HPDE6-E6E7 (cell line): Measurements from ENCODE around the gene ZBTB42.
A peak's percentile ranks its signal among the peaks of the same experiment; 100 is the strongest.

Experiments used
- DNase-seq: peaks from one replicate; pipeline ENCODE4 v3.0.0; 2011; ENCODE audit warnings: missing footprints; ENCODE audit errors: extremely low spot score

Gene ZBTB42

DNA sequence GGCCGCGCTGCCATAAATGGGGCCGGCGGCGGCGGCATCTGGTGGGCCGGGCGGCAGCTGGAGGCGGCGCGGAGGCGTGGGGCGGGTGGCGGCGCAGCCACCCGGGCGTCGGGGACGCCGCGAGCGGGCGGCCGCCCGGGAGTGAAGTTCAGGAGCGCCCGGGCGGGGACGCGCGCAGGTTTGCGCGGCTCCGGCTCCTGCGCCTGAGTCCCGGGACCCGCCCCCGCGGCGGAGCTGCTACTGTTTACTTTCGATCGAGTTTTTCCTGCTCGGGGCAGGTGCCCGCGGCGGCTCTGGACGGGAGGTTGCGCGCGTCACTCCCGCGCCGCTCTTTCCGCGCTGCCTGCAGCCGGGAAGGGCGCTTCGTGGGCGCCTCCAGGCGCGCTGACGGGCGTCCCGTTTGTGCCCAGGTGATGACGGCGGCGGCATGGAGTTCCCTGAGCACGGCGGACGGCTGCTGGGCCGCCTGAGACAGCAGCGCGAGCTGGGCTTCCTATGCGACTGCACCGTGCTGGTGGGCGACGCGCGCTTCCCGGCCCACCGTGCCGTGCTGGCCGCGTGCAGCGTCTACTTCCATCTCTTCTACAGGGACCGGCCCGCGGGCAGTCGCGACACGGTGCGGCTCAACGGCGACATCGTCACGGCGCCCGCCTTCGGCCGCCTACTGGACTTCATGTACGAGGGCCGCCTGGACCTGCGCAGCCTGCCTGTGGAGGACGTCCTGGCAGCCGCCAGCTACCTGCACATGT, at the start of gene ZBTB42:
TSS of gene ZBTB42 (plus strand) at position 331 of the 749 bp plus-strand sequence. CDS start at position 428, 97 bp downstream.
- peak; percentile 84 for DNase-seq

DNA sequence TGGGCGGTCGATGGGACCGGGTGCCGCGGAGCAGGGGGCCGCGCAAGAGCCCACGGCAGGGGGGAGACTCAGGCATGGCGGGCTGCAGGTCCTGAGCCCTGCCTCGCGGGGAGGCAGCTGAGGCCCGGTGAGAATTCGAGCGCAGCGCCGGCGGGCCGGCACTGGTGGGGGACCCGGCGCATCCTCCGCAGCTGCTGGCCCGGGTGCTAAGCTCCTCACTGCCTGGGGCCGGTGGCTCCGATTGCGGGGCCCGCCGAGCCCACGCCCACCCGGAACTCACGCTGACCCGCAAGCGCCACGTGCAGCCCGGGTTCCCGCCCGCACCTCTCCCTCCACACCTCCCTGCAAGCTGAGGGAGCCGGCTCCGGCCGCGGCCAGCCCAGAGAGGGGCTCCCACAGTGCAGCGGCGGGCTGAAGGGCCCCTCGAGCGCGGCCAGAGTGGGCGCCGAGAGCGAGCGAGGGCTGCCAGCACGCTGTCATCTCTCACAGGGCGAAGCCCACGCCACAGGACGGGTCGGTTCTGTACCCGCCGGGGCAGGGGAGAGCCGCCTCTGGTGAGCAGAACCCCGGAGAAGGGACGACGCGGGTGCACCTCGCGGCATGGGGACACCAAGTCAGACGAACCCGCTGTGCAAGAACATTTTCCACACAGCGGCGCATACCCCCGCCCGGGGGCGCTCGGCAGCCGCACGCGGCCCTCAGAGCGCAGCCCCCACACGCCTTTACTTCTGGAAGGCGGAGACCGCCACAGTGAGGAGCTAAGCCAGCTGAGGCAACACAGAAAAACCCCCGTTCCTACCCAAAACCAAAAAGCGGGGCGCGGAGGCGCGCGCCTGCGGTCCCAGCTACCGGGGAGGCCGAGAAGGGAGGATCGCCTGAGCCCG, 49.1 kb upstream of the ZBTB42 start:
- no peak for DNase-seq

DNA sequence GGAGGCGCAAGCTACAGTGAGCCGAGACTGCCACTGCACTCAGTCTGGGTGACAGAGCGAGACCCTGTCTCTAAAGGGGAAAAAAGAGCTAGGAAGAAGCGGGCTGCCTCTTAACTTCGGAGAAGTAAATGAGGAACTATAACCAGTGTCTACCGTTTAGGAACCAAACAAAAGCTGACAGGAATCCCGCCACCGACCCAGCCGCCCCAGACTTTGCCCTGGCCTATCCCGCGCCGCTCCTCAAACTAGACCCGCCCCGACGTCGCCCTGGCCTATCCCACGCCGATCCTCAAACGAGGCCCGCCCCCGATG, 48.5 kb upstream of the ZBTB42 start:
- DNase-seq = no peak

DNA sequence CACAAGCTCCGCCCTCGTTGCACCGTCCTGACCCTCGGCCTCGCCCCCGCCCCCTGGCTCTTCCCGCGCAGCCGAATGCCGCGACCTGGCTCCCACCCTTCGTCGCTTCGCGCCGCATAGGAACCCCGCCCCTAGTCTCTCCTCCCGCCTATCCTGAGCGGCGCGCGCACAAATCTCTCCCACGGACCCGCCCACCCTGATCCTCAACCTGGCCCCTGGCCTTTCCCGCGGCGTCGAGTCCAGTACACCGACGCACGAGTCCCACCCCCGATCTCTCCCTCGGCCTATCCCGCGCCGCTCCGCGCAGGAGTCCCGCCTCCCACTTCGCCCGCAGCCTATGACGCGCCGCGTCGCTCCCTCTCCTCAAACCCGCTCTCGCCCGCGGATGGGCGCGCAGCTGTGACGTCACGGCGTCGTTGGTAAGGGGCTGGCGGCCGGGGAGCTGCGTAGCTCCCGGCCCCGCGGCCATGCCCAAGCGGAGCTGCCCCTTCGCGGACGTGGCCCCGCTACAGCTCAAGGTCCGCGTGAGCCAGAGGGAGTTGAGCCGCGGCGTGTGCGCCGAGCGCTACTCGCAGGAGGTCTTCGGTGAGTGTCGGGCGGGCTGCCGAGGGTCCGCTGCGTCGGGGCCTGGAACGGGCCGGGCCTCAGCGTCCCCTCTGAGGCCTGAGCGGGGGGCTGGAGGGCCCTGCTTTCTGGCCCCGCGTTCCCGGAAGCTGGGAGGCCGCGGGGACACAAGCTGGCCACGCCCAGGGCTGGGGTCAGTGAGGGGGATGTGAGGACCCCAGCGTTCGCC, 48.0 kb upstream of the ZBTB42 start, which contains the start of gene SIVA1:
TSS of gene SIVA1 (plus strand) at position 413 of the 793 bp plus-strand sequence. CDS start at position 468, 55 bp downstream.
- DNase-seq = peak; percentile 100

DNA sequence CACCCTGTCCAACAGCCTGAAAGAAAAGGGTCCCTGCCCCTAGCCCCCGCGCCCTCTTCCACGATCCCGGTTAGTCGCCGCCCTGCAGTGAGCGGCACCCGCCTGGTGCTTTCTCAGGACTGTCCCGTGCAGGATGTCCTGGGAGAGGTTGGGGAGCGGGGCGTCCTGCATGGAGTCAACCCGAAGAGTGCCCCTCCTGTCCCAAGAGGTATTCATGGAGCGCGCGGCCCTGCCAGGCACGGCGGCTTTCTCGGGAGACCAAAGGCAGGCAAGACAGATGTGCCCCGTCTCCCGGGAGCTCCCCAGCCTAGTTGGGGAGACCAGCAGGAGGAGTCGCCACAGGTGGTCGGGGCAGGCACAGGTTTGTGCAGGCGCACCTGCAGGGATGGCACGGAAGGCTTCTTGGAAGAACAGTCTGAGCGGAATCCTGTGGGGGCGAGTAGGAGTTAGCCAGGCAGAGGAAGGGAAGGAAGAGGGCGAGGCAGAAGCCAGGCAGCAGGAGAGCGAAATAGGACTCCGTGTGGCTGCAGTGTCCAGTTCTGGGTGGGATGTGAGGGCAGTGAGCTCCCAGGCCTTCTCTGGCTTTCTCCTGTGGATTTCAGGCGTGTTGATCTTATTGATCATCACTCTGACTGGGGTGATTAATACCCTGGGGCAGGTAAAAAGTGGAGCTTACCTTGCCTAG, 47.2 kb upstream of the ZBTB42 start:
- no peak for DNase-seq

DNA sequence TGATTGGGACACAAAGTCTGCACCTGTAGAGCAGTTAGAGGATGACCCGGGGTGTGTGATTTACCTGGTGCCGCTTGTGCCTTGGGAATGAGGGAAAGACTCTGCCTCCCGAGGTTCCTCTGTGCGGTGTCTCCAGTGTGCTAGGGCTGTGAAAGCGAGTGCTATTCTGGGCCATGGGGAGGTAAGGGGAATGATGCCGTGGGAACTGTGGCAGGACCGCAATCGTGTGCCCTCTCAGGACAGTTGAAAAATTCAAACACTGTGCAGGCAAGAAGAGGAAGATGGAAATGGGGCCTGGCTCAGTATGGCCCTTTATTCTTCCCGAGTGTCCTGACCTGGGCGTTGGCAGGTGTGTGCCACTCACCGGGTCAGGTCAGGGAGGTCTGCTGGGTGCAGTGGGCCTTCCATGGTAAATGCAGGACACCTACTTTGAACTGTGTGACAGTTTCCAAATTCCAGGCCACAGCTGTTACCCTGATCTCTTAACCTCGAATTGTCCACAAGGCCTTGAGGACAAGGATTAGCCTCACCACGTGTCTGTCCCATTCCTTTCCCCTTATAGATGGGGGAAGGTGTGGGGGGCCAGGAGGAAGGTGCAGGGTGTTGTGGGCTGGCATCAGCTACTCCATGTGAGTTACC, 46.6 kb upstream of the ZBTB42 start:
- no peak for DNase-seq

DNA sequence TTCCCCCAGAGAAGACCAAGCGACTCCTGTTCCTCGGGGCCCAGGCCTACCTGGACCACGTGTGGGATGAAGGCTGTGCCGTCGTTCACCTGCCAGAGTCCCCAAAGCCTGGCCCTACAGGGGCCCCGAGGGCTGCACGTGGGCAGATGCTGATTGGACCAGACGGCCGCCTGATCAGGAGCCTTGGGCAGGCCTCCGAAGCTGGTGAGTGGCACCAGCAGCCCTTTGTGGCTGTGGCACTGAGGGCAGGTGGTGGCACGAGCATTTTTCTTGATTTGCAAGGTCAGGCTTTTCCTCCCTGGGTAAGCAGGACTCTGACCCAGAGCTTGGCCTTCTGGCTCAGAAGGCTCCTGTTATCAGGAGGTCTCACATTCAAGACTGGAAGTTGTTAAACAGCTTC, 45.3 kb upstream of the ZBTB42 start:
- DNase-seq = no peak

DNA sequence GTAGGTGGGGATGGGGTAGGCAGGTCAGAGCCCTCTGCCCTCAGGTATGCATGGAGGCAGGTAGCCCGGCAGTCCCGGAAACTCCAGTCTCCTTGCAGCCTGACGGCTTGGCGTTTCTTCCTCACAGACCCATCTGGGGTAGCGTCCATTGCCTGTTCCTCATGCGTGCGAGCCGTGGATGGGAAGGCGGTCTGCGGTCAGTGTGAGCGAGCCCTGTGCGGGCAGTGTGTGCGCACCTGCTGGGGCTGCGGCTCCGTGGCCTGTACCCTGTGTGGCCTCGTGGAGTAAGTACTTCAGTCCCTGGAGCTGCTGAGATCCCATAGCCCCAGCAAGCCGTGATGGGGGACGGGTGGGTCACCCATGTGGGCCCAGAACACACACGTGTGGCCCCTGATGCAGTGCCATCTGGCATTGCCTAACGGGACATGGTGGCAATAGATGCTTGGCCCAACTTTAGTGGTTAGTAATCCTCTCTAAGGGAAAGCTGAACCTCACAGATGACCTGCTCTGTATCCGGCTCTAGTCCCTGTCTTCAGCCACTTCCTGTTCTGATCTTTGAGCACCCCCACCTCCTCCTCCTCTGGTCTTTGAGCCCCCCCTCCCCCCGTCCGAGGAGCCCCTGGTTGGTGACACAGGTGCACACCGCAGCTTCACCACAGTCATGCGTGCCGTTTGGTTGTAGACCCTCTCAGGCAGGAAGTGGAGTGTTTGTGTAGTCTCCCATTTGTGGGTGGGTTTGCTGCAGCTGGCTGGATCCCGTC, 44.2 kb upstream of the ZBTB42 start:
- DNase-seq = no peak

DNA sequence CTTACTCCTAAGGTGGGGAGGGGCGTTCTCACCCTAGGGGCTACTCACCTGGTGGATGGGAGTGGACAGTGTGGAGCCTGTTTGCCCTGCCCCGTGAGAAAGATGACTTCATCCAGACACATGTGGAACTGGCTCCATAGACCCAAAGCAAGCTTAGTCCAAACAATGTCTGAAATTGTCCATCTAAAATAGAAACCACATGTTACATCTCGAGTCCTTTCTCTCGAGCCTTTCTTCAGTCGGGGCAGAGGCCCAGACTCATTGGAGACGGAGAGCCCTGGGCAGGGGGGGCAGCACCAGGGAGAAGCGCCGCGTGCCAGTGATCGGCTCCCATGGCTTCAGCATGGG, 43.7 kb upstream of the ZBTB42 start:
- DNase-seq = no peak

DNA sequence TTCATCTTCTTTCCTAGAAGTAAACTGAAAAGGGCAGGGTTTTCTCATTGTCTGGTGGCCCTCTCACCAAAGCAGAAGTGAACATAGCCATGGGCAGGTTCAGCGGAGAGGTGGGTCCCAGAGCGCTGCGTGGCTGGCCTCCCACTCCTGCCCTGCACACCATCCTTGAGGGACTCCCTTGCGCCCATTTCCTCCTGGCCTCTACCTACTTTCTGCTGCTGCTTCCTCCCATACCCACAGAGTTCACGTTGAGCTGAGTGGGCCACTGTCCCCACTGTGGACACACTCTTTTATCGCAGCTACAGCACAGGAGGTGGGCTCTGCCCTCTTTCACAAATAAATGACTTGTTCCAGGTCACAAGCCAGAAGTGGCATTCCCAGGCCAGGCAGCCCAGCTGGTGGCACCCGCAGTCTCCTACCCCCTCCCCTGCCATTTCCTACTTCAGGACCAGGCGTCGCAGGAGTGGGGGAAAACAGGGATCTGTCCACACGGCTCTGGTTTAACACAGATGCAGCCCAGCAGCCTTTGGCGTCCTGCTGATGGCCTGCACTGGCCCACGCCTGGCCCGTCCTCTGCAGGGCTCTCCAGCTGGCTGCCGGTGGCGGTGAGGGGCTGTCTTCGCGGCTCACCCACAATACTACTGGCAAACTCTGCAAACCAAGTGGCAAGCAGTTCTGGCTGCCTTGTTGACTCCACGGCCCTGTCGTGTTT, 43.1 kb upstream of the ZBTB42 start:
- DNase-seq = no peak

DNA sequence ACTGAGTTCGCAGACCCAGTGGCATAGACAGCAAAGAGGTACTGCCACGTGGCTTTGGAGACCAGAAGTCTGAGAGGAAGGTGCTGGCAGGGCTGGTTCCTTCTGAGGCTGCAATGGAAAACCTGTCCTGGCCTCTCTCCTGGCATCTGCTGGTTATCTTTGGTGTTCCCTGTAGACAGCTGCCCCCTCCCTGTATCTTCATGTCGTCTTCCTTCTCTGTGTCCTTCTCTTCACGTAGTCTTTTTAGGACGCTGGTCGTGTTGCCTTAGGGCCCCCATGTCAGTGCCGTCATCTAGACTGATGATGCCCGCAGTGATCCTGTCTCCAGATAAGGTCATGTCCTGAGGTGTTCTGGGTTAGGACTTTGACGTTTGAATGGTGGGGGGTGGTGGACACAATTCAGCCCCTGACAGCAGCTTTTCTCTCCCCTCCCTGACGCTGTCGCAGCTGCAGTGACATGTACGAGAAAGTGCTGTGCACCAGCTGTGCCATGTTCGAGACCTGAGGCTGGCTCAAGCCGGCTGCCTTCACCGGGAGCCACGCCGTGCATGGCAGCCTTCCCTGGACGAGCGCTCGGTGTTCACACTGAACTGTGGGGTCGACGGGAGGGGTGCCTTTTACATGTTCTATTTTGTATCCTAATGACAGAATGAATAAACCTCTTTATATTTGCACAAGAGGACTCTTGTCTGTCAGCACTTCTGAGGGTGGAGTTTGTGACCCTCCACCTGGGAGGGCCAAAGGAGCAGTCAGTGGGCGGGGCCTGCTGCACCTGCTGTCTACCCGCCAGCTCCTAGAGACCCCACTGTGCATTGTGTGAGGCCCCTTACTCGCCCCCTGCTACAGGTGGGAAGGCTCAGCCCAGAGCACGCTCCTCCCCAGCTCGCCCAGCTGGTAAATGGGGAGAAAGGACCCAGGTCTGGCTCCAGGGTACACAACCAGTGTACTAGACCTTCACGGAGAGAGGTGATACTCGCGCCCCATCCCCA, 41.6 kb upstream of the ZBTB42 start:
- no peak for DNase-seq

DNA sequence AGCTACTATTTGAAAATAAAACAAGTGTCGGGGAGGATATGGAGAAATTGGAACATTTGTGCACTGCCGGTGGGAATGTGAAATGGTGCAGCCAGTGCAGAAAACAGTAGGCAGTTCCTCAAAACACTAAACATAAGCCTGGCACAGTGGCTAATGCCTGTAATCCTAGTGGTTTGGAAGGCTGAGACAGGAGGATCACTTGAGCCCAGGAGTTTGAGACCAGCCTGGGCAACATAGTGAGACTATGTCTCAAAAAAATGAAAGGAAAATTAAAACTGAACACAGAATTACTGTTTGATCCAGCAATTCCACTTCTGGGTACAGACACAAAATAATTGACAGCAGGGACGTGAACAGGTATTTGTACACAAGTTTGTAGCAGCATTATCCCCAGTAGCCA, 35.4 kb upstream of the ZBTB42 start:
- no peak for DNase-seq

DNA sequence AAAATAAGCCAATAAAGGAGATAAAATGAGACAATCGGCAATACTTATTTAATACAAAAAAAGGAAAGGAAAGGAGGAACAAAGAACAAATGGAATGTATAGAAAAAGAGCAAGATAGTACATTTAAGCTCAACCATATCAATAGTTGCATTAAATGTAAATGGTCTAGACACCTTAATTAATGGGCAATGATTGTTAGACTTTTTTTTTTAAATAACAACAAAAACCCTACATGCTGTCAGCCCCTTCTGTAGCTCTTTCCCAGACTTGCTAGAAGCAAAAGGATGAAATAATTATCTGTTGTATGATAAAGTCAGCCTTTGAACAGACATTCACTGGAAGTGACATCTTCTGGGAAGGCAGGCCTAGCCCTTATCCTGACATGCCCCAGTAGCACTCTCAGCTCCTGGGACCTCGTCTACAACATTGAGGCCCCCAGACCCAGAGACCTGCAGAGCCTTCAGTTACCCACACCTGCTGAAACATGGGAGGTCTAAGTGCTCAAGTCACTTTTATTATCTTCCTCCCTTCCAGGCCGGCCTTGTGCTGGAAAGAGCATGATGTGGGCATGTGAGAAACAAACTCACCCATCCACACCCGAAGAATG, 34.5 kb upstream of the ZBTB42 start:
- DNase-seq = no peak

DNA sequence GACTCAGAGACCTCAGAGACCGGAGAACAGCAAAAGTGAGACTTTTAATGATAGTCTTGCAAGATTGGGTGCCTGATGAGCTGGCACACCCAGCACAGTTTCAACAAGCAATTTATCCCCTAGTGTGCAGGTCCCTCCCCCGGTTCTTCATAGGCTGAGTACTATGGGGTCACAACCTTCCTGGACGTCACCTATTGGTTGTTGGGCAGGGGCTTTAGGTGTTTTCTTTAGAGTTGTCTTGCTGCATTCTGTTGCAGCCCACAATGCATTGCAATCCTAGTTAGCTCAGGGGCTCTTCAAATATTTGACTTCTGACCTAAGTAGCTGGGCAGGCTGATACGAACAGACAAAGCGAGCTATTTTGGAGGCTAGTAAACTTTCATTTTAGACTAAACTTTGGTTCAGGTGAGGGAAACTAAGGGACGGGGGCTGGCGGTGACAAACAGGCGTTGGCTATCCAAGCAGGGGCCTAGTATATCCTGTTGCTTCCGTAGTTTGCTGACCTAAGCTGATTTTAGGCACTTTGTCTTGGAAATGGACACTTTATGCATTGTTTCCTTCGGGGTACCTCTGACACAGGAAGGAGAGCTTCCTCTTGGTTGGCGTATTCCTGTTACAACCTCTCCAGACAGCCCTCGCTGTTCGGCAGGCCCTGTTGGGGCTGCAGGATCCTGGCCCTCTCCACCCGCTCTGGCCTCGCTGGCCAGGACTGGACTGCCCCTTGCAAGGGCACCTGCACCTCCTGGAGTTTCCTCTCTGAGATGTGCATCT, 33.9 kb upstream of the ZBTB42 start:
- no peak for DNase-seq

DNA sequence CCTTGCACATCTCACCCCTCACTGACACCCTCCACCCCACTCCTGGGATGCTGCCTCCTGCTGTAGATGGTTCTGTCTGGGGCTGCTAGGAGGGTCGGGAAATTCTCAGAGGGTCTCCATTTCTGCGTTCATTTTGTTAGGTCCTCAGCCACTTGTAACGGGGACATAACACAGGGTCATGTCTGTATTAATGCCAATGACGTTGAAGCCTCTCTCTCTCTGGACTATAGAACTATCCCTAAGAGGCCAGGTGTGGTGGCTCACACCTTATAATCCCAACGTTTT, 33.3 kb upstream of the ZBTB42 start:
- DNase-seq = no peak

DNA sequence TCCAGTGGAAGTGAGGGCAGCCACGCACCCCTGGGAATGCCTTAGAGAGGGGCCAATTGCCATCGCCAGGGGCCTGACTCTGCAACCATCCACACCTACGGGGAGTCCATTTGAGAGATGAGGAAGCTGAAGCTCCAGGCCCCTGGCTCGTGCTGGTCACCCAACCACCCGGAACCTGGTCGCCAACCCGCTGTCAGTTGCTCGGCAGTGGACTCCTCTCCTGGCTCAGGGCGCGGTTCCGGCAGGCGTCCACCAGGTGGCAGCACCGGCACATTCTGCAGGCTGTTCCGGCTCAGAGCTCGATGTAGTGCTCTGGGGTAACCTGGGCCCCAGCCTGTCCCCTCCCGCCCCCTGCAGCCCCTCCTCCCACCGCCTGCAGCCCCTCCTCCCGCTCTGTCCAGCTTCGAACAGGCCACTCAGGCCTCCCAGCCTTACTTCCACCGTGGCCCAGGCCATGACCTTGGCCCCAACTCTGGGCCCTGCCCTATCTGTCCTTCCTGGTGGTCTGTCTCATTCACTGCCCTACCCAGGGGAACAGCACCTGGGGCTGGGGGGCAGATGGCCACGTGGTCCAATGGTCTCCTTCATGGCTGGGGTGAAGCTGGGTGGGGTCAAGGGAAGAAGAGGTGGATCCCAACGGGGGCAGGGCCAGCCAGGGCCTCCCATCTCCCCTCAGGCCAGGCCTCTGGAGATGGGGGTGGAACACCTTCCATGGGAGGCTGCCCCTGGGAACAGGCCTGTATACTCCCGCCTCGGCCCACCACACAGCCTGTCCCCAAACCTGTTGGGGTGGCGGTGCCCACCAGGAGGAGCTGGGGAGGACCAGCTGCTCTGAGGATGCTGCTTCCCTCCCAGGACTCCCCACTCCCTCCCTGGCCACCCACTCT, 32.2 kb upstream of the ZBTB42 start:
- peak; percentile 77 for DNase-seq
